HUES48 (cell line): ENCODE measurements around the gene SCART1.
"Not testable (repeated sequence)": the region's sequence is repeated elsewhere in the genome, so short reads cannot be mapped to it uniquely, and the experiment has no call there.

Source experiments
- H3K27ac ChIP-seq: one replicate; pipeline ENCODE4 v1.7.0; 2013; ENCODE audit warnings: low read depth, low read length, inconsistent platforms
- H3K27me3 ChIP-seq: 2 replicates; pipeline ENCODE4 v1.6.1; 2013; ENCODE audit warnings: mild to moderate bottlenecking, low read length; ENCODE audit not compliant: control insufficient read depth, insufficient read depth
- H3K36me3 ChIP-seq: 2 replicates; pipeline ENCODE4 v1.6.1; 2013; ENCODE audit warnings: low read length; ENCODE audit not compliant: control insufficient read depth, insufficient read depth
- H3K4me1 ChIP-seq: 2 replicates; pipeline ENCODE4 v1.6.1; 2013; ENCODE audit warnings: mild to moderate bottlenecking, low read length; ENCODE audit not compliant: control insufficient read depth, insufficient read depth
- H3K4me3 ChIP-seq: 2 replicates; pipeline ENCODE4 v1.5.1; 2013; ENCODE audit warnings: mild to moderate bottlenecking, low read depth, low read length
- H3K9ac ChIP-seq: 2 replicates; pipeline ENCODE4 v1.6.1; 2013; ENCODE audit warnings: mild to moderate bottlenecking, low read depth, low read length, moderate library complexity
- H3K9me3 ChIP-seq: 2 replicates; pipeline ENCODE4 v1.6.1; 2013; ENCODE audit warnings: low read length; ENCODE audit not compliant: control insufficient read depth, insufficient read depth

Gene SCART1

DNA sequence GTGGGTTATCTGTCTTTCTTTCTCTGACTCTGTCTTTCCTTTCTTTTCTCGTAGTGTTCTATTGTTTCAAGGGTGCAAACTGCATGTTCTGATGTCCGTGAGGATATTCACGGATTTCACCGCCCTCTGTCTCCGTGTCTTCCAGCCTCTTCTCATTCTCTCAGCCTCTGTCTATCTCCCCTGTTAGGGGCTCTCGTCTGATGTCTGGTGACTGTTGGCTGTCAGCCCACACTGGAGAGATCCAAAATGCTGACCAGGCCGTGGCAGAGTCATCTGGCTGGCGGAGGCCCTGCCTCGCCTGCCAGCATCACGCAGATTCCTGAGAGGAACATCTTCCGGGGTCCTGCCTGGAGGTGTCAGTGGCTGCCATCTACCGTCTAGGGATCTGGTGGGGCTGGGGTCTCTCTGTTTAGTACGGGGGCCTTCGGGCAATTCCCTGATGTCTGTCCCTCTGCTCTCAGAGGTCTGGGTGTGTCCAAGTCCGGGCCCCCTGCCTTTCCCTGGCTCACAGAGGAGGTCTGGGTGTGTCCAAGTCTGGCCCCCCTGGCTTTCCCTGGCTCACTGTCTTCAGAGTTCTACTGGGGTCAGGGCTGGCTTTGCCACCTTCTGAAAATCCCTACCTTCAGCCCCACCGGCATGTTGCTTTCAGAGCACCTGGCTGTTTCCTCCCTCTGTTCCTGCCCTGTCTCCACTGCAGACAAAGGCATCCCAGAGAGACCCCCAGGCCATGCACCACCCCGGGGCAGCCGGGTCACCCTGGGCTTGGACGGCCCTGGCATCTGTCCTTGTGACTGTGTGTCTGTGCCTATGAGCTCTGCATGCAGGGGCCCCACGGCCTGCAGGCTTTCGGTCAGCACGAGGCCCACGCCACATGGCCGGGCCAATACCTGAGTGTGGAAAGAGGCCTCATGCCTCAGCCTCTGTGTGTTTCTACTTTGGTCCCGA, 14.0 kb upstream of the SCART1 start:
- H3K9me3 ChIP-seq, result peaks cover 64% of the 10 kb centered on the region

DNA sequence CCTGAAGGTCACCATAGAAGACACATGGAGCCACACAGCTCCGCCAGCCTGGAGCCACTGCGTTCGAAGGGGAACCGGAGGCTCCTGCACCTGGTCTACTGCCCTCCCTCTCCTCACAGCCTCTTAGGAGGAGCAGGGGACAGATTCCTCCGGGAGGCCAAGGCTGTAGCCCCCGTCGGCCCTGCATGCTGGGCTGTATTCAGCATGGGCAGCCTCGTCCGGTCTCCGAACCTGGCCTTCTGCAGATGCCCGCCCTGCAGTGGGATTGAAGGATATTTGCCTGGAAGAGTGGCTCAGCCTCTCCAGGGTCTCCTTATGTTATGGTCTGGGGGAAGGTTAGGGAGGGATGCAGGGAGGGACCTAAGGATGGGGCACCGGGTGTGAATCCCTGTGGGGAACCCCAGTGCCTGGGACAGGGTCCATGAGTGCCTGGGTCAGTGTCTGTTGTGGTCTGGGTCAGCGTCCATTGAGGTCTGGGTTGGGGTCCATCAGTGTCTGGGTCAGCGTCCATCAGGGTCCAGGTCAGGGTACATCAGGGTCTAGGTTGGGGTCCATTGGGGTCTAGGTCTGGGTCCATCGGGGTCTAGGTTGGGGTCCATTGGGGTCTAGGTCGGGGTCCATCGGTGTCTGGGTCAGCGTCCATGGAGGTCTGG, 13.0 kb upstream of the SCART1 start:
- Histone ChIP-seq H3K4me3 (no peak overlapping the region), H3K36me3 (no peaks in the 10 kb centered on the region), H3K27ac (no peak overlapping the region), H3K27me3 (no peaks in the 10 kb centered on the region), H3K9me3 (peaks cover 73% of the 10 kb centered on the region), H3K9ac (no peak overlapping the region), H3K4me1 (no peaks in the 10 kb centered on the region)

More for the DNA sequence above, 14.0 kb upstream of the SCART1 start:
- Histone ChIP-seq H3K27me3 (no peaks in the 10 kb centered on the region), H3K9ac (no peak overlapping the region), H3K4me1 (no peaks in the 10 kb centered on the region), H3K27ac (no peak overlapping the region), H3K36me3 (no peaks in the 10 kb centered on the region), H3K4me3 (no peak overlapping the region; the same call in 1 of the 2 replicates)

DNA sequence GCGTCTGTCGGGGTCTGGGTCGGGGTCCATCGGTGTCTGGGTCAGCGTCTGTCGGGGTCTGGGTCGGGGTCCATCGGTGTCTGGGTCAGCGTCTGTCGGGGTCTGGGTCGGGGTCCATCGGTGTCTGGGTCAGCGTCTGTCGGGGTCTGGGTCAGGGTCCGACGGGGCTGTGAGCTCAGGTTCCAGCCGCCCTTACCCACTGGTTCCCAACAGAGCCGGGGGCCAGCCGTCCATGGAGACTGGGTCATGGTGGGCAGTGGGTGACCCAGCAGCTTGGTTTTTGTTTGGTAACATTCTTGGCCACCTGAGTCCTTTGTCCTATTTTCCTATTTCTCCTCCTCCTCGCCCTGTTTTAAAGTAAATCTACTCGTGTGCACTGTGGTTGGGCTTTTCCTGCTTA, 12.4 kb upstream of the SCART1 start:
- not testable (repeated sequence) for H3K36me3 ChIP-seq, H3K27ac ChIP-seq, H3K4me3 ChIP-seq, H3K4me1 ChIP-seq, H3K9ac ChIP-seq, H3K27me3 ChIP-seq
- H3K9me3 ChIP-seq, result peaks cover 73% of the 10 kb centered on the region

DNA sequence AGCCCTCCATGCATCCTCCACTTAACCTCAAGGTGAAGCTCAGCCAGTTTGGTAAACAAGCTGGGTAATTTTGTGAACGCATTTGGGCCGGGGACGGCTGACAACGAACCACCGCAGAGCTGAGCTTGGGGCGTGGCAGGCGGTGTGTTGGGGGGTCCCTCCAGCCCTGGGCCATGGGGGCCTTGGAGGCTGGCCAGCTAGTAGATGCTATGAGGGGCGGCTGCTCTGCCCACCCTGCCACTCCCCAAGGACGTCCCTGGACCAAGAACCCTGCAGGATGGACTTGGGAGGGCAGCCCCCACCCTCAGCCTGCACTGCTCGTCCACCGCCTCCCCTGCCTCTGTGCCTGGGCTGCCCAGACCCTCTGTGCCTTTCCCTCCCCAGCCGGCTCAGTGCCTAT, 12.0 kb upstream of the SCART1 start:
- H3K4me3 ChIP-seq, result no peak overlapping the region
- H3K9ac ChIP-seq, result no peak overlapping the region
- H3K36me3 ChIP-seq, result no peaks in the 10 kb centered on the region
- no peak overlapping the region for H3K27ac ChIP-seq
- H3K9me3 ChIP-seq, result peaks cover 75% of the 10 kb centered on the region
- no peaks in the 10 kb centered on the region for H3K27me3 ChIP-seq
- no peaks in the 10 kb centered on the region for H3K4me1 ChIP-seq

DNA sequence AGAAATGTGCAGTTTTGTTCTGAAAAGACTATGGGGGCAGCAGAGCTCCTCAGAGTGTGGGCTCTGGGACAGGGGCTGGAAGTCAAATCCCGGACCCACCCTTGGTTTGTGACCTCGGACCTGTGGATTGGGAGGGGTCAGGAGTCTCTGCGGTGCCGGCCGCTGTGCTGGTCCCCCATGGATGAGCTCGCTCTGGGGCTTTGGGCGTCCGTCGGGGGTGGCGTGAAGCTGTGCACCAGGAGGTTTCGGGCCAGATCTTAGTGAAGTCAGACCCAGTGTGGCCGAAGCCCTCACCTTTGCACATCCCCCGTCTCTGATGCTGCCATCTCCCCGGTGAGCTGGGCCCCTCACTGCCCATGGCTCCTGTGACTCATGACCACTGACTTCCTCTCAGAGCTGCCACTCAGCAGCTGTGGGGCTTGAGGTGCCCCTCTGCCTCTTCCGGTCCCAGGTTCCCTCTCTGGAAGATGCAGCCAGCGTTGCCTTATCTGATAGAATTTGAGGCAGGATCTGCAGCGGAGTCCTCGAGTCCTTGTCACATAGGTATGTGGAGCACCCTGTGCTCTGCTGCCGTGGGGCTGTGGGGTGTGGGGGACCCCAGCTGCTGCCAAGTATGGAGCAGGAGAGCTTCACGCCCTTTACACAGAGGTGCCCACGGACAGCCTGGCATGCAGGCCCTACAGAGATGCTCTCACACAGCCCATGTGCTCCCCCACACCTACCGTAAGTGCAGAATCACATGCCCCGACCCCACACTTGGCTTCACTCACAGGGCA, 11.4 kb upstream of the SCART1 start:
- no peaks in the 10 kb centered on the region for H3K36me3 ChIP-seq
- H3K9me3 ChIP-seq, result peaks cover 75% of the 10 kb centered on the region
- no peaks in the 10 kb centered on the region for H3K27me3 ChIP-seq
- no peak overlapping the region for H3K9ac ChIP-seq
- H3K4me3 ChIP-seq, result no peak overlapping the region
- no peak overlapping the region for H3K27ac ChIP-seq
- no peaks in the 10 kb centered on the region for H3K4me1 ChIP-seq

DNA sequence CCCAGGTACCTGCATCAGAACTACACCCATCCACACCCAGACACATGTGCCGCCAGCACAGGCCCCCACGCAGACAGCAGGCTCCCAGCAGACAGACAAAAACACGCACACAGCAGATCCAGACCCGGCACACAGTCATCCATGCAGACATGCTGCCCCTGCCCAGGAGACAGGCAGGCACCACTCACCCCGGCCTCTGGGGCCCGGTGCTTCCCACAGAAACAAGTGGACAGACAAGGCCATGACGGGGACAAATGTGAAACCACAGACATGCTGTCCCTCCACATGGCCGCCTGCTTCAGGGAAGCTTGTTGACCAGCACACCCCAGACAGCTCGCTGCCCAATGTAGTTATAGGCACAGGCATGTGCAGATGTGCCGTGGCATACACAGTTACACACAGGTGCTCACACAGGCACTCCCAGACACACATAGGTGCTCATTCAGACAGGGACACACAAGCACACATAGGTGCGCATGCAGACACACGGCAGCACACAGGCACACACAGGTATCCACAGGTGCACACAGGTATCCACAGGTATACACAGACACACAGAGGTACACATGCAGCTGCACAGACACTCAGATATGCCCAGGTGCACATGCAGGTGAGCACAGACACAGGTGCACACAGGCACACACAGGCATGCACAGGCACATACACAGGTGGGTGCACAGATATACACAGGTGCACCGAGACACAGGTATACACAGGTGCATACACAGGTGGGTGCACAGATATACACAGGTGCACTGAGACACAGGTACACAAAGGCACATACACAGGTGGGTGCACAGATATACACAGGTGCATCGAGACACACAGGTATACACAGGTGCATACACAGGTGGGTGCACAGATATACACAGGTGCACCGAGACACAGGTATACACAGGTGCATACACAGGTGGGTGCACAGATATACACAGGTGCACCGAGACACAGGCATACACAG, 10.5 kb upstream of the SCART1 start:
- Histone ChIP-seq H3K4me1 (no peaks in the 10 kb centered on the region), H3K4me3 (no peak overlapping the region), H3K27ac (no peak overlapping the region), H3K9ac (no peak overlapping the region), H3K27me3 (no peaks in the 10 kb centered on the region), H3K9me3 (peaks cover 78% of the 10 kb centered on the region), H3K36me3 (no peaks in the 10 kb centered on the region)

DNA sequence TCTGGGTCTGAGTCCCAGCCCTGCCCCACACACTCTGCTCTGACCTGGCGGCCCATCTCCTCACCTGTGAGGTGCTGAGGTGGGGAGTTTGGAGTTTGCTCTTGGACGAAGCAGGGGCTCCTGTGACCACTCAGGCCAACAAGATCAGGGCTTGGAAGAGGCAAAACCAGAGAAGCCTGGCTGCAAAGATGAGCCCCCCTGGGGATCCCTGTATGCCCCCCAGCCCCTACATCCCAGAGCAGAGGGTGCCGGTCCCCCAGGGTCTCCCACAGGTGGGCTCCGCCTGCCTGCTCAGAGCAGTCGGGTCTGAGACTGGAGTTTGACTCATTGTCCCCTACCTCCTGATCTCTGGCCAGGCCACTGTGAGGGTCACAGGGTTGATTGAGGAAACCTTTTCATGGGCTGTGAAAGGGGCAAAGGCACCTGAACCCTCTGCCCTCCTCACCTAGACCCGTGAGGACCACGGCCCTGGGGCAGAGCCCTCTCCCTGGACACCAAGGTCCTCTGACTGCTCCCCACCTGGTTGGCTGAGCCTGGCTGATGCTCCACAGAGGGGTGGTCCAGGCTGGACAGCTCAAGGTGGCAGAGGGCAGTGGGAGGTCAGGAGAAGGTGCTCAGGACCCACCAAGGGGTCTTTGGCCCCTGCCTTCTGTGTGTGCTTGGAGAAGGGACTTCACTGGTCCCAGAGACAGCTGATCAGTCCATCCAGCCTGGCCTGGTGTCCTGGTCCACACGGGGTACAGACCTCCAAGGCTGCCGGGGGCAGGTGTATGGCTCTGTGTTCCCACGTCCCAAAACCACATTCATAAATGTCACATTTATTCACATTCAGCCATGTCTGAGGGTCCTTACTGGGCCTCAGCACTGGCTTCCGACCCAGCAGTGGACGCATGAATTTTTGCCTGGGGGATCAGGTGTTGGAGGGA, 9.1 kb upstream of the SCART1 start:
- Histone ChIP-seq H3K9ac (no peak overlapping the region), H3K4me3 (no peak overlapping the region), H3K4me1 (no peaks in the 10 kb centered on the region), H3K27ac (no peak overlapping the region), H3K9me3 (peaks cover 78% of the 10 kb centered on the region), H3K36me3 (no peaks in the 10 kb centered on the region), H3K27me3 (no peaks in the 10 kb centered on the region)

DNA sequence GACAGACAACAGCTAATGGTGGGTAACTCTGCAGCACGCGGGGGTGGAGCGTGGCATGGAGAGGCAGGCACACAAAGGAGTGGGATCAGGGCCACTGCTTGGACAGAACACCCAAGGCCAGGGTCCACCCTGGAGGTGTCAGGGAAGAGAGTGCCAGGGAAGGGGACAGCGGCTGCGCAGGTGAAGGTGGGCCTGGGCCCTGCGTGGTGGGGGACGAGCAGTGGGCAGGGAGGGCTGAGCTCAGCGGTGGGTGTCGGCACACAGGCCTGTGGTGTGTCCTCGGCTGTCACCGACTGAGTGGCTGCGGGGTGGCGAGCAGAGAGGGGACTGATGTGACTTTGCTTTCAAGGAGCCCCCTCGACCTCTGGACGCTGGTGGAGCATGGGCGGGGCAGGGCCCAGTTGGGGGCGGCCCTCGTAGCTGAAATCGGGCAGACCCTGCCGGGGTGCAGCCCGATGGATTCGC, 8.4 kb upstream of the SCART1 start:
- H3K9me3 ChIP-seq, result peaks cover 77% of the 10 kb centered on the region

DNA sequence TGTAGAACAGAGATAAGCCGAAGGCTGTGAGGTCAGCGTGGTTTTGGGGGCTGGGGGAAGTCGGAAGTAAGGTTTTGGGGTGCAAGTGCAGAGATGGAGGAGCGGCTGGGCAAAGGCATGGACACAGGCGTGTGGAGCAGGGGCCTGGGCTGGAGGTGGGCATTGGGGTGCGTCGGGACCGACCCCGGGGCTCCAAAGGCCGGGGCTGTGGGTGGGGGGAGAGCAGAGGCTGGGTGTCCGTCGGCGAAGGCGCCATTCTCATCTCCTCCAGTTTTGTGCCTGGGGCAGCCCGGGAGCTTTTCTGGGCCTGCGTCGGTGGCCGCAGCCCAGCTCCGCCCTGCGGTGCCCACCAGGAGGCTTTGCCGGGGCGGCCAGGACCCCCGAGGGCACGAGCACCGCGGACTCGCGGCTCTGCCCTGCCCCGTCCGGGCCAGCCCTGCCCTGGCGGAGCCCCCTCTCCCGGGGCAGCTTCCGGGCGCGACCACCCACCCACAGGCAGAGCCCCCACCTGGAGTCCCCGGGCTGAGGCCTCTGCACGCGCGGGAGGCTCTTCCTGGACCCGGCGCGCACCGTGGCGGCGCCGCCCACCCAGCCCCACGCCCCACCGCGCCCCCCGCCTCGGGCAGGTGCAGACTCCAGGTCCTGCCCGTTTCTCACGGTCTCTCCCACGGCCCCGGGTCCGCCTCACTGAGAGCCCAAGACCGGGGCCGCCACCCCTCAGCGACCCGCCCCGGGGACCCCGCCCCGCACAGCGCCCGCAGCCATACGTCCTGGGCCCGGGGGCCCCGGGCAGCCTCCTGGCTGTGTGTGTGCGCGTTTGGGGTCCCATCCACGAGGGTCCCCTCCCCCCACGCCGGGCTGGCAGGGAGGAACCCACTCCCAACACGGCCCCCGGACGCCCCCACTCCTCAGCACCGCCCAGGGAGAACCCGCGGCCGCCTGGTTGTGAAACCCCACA, 7.7 kb upstream of the SCART1 start:
- H3K9me3 ChIP-seq, result peaks cover 74% of the 10 kb centered on the region
- no peak overlapping the region for H3K27ac ChIP-seq
- H3K27me3 ChIP-seq, result no peaks in the 10 kb centered on the region
- H3K36me3 ChIP-seq, result no peaks in the 10 kb centered on the region
- no peaks in the 10 kb centered on the region for H3K4me1 ChIP-seq
- no peak overlapping the region for H3K4me3 ChIP-seq
- H3K9ac ChIP-seq, result no peak overlapping the region

More for the DNA sequence above, 8.4 kb upstream of the SCART1 start:
- Histone ChIP-seq H3K36me3 (no peaks in the 10 kb centered on the region), H3K4me3 (no peak overlapping the region), H3K9ac (no peak overlapping the region), H3K27ac (no peak overlapping the region), H3K27me3 (no peaks in the 10 kb centered on the region), H3K4me1 (no peaks in the 10 kb centered on the region)
